GM13977 (cell line): ENCODE data around the gene LYRM4.

Experiments
- DNase-seq: peaks from one replicate; pipeline ENCODE4 v3.0.0; 2012; ENCODE audit warnings: low spot score
- CTCF ChIP-seq: IDR thresholded peaks from 2 replicates; pipeline ENCODE4 v1.5.1; 2012; ENCODE audit warnings: mild to moderate bottlenecking, control low read depth; ENCODE audit not compliant: insufficient read depth; ENCODE audit errors: extremely low read depth, missing control alignments
- in situ Hi-C: fragments of 300-500 bp; cut with MboI; formaldehyde crosslinking; loops from one replicate; pipeline ENCODE4 v1.12.0; 2022; ENCODE audit warnings: low sequenced_read_pairs, low pct_unique_long_range_greater_than_20kb, mixed read lengths, inconsistent platforms; ENCODE audit not compliant: unreplicated experiment

Gene LYRM4

GRCh38 chr6:5149891-5150290 is 110.9 kb downstream of the LYRM4 start:
- in situ Hi-C loops: loop anchor here (10.0 kb wide), 1 partner anchor 255 kb away; no protein-coding TSS in a partner anchor

GRCh38 chr6:5149159-5149704 is 111.5 kb downstream of the LYRM4 start:
- TF ChIP-seq CTCF: no peak
- no peak for DNase-seq
- in situ Hi-C loops: loop anchor here (10.0 kb wide), 1 partner anchor 256 kb away; no protein-coding TSS in a partner anchor

More at GRCh38 chr6:5149891-5150290, 110.9 kb downstream of the LYRM4 start:
- TF ChIP-seq CTCF: no peak
- DNase-seq: no peak

- DNase-seq: no peak
- TF ChIP-seq CTCF: no peak
- in situ Hi-C loops: loop anchor here (10.0 kb wide), 1 partner anchor 258 kb away; no protein-coding TSS in a partner anchor
Observed at GRCh38 chr6:5146398-5146797, 114.4 kb downstream of the LYRM4 start.

GRCh38 chr6:5143634-5144311 is 117.0 kb downstream of the LYRM4 start:
- peak; percentile 95 for TF ChIP-seq CTCF
- DNase-seq: peak; percentile 77
- in situ Hi-C loops: loop anchor here (10.0 kb wide), 1 partner anchor 261 kb away; no protein-coding TSS in a partner anchor

GRCh38 chr6:5142915-5143314 is 117.8 kb downstream of the LYRM4 start:
- DNase-seq: no peak
- in situ Hi-C loops: loop anchor here (10.0 kb wide), 1 partner anchor 262 kb away; no protein-coding TSS in a partner anchor
- TF ChIP-seq CTCF: no peak

GRCh38 chr6:5142131-5142530 is 118.6 kb downstream of the LYRM4 start:
- no peak for DNase-seq
- no peak for TF ChIP-seq CTCF
- in situ Hi-C loops: loop anchor here (10.0 kb wide), 1 partner anchor 263 kb away; no protein-coding TSS in a partner anchor
